Erythroblast (primary cell): ENCODE results near the gene RADIL.

Source experiments
- DNase-seq, 2 experiments: peaks; one replicate each; lab custom pipeline; 2025; lab: John Stamatoyannopoulos, UW
- GATA1 ChIP-seq: IDR thresholded peaks from 2 replicates; pipeline ENCODE4 v1.6.1; 2011; ENCODE audit warnings: low read depth, mild to moderate bottlenecking, control low read depth, low read length, moderate library complexity
- POLR2A ChIP-seq: IDR thresholded peaks from 2 replicates; pipeline ENCODE4 v1.6.1; 2011; ENCODE audit warnings: mild to moderate bottlenecking, low read length

The RADIL gene

DNA sequence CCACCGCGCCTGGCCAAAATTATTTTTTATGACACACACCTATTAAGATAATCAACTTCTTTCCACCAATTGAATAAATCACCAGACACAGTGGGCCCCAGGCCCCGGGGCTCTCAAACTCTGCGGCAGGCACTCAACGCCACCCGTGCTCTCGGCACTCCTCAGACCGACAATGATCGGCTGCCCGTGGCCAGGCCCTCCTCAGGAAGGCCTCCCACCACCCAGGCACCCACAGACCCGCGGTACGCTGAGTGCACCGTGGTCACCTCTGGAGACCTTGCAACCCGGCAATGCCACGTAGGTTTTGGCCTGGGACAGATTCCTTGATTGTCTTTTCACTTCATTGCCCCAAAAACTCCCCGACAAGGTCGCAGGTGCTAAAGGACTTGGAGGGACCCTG, 6.9 kb downstream of the RADIL start:
- DNase-seq: no peak
- TF ChIP-seq POLR2A: no peak
- TF ChIP-seq GATA1: no peak

DNA sequence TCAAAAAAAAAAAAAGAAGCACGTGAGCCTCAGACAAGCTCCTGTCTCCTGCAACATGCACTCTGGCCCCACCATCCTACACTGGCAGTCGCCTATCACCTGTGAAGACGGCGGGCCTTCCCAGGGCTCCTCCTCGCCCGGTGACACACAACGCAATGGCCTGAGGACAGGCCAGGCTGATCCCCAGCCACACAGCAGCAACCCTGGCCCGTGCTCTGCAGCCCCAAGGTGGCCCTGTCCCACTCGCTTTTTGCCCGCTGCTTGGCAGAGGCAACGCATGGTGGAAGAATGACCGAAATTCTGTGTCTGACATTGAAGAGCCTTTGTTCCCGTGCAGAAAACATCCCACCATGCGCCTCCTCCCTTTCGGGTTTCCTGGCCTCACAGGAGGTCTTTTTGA, 8.1 kb downstream of the RADIL start:
- no peak for TF ChIP-seq POLR2A
- no peak for TF ChIP-seq GATA1
- no peak for DNase-seq

DNA sequence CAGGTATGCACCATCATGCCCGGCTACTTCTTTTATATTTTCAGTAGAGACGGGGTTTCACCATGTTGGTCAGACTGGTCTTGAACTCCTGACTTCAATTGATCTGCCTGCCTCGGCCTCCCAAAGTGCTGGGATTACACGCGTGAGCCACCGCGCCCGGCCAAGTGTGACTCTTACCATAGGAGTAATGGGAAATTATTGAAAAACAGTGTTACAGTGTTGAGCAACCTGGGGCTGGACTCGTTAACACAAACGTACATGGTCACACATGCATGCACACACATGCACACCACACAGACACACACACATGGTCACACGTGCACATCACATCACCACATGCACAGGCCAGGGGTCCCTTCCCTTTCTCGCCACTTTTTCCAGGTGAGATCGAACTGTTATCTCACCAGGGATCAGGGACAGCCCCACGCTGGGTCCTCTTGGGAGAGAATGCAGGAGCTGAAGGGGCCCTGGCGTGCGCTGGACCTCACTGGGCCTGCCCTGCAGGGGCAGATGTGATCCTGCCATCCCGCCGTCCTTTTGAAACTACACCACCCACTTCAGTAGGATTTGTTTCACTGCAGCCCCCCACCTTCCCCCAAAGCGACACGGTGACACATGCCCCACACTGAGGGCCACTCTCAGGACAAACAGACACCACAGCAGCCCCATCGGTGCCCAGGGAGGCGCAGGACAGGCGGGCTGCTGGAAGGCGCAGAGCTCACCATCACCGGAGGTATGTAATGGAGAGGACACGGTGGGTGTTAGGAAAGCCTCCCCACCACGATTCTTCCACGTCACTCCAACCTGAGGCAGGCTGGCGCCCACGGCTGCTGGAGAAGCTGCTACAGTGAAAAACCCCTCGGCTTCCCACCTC, 10.2 kb downstream of the RADIL start:
- TF ChIP-seq GATA1 (no peak), POLR2A (no peak)
- no peak for DNase-seq

DNA sequence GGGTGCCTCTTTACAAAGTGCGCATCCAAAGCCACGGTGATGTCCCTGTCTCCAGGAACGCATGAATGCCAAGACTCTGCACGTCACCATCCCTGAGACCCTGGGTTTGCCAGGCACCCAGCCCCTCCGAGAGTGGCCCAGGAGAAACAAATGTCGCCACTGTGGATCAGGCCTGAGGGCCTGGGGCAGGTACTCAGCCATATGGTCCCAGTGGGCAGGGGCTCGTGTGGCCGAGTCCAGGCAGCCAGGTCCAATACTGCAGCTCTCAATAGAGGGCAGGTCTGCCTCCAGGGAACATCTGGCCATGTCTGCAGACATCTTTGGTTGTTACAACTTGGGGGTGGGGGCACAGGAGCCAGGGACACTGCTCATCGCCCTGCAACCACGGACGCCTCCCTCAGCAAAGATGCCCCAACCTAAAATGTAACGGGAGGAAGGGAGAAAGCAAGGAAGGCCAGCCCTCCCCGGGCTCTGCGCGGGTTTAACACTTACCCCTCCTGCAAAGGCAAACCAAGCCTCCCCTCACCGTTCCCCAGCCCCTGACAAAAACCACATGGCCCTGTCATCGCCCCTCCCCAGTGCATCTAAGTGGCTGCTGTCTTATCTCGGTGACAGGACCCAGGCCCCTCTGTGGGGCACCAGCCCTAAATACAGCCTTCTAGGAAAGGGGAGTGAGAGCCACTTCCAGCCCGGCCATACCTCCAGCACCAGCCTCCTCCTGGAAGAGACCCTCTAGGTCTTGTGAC, 11.4 kb downstream of the RADIL start:
- DNase-seq: no peak
- TF ChIP-seq POLR2A: no peak
- TF ChIP-seq GATA1: no peak

GRCh38 chr7:4871056-4871680, 12.3 kb downstream of the RADIL start:
- no peak for DNase-seq
- TF ChIP-seq POLR2A: no peak
- TF ChIP-seq GATA1: no peak

DNA sequence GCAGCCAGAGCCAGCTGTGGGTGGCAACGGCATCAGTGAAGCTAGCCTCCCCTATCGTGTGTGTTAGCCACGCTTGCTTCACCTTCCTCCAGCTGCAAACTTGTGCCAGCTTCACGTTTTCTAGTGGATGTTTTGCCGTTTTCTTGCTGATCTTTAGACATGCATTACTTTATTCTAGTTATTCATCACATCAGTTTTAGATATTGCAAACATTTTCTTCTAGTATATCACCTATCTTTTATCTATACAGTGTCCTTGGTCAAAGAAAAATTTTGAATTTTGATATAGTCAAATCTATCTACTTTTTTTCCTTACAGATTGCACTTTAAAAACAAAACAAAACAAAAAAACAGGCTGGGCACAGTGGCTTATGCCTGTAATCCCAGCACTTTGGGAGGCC, 15.0 kb downstream of the RADIL start:
- TF ChIP-seq POLR2A: no peak
- TF ChIP-seq GATA1: no peak
- no peak for DNase-seq

DNA sequence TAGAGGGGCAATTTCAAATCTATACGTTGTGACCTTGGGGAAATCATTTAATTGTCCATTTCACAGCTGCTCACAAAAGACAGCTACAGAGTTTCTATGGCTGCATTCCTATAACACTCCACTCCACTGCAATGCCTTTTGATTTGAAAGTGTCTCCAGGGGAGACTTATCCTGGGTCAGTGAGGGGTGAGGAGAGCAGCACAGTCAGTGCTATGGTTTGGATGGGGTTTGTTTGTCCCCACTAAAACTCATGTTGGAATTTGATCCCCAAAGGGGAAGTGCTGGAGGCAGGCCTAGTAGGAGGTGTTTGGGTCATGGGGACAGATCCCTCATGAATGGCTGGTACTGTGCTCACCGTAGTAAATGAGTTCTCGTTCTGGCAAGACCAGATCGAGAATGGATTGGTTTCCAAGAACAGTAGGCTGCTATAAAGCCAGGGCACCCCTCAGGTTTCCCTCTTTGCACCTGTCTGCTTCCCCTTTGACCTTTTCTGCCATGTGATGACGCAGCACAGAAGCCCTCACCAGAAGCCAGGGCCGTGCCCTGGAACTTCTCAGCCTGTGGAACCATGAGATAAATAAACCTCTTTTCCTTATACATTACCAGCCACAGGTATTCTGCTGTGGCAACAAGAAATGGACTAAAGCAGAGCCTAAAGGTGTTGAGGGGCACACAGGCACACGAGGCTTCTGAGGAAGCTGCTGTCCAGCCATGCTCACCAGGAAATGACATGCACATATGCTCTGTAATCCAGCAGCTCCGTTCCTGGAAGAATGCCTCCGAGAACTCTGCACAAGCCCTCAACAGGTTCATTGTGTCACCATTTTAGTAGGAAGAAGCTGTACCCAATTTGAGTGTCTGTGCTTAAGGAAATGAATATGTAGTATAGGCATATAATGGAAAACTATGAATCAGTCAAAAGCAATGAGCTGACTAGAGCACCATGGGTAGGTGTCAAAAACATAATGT, 16.7 kb downstream of the RADIL start:
- no peak for DNase-seq
- TF ChIP-seq POLR2A: no peak
- TF ChIP-seq GATA1: no peak

DNA sequence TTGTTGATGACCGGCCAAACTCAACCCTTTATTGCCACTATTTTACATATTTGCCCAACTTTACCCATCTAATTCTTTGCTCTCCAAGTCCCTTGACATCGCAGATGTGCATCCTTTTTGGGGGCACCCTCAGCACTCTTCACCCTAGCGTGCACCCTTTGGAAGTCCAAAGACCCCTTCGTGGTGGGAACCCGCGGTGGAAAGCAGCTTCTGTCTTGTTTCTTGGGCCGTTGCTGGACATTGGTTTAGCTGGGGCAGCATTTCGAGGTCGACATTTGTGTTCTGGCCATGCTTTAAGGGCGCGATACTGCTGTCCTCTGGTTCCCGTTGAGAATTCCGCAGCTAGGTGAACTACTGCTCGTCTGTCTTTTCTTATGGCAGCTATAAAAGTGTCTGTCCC, 21.4 kb downstream of the RADIL start:
- no peak for DNase-seq
- TF ChIP-seq GATA1 (no peak), POLR2A (no peak)

GRCh38 chr7:4861673-4862072, 21.8 kb downstream of the RADIL start, which contains the start of gene PAPOLB:
Gene PAPOLB (minus strand): TSS chr7:4862030. CDS start chr7:4861810, 220 bp downstream.
- no peak for DNase-seq
- TF ChIP-seq GATA1 (no peak), POLR2A (no peak)

DNA sequence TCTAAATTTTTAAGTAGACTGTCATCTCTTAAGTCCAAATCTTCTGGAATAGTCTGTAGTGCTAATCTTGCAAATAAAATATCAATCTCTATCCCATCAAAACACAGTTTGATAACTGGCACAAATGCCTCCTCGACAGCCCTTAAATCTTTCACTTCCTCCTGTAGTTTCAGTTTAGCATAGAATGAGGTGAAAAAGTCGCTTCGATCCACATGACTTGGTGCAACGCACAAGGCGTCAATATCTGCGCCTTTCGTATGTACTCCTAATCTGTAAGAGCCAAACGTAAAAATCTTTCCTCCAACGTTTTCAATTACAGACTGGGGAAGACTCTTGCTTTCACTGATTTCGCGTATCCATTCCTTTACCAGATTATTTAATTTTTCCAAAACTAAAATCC, 22.3 kb downstream of the RADIL start:
- TF ChIP-seq GATA1 (no peak), POLR2A (no peak)
- DNase-seq: no peak

DNA sequence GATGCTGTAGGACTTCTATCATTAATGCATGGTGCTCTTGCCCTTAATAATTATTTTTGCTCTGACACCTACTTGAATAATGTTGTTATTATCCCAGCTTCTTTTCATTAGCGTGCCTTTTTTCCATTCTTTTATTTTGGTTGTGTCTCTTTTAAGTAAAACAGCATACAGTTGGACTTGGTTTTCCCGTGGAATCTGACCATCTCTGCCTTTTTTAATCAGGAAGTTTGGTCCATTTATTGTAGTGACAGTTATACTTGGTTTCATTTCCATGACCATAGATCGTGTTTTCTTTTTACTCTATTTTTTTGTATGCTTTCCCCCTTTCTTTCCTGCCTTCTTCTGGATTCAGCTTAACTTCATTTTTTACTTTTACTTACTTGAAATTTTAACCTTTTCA, 26.3 kb downstream of the RADIL start:
- no peak for TF ChIP-seq GATA1
- no peak for TF ChIP-seq POLR2A
- DNase-seq: no peak

DNA sequence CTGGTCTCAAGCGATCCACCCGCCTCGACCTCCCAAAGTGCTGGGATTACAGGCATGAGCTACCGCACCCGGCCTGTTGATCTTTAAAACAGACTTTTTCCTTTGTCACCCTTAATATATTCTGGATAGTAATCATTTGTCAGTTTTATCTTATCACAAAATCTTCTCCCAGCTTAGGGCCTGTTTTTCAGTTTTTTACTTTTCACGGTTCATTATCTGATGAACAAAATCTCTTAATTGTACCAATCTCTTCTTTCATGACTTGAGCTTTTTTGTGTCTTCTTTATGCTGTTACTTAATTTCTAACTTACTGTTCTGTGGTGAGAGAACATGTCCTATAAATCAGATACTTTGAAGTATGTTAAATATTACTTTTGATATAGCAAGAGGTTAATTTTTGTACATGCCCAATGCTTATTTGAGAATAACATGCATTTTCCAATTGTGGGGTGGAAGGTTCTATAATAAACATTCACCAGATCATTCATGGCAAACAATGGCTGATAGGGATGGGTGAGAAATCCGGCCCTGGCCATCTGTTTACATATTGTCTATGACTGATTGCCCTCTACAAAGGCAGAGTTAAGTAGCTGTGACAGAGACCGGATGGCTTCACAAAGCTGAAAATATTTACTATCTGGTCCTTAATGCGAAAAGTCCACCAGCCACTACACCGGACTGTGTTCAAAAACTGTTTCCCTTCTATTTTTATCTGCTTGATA, 27.0 kb downstream of the RADIL start:
- no peak for TF ChIP-seq POLR2A
- no peak for TF ChIP-seq GATA1
- no peak for DNase-seq

- DNase-seq: no peak
- TF ChIP-seq POLR2A: no peak
Observed at GRCh38 chr7:4854916-4855315, 28.6 kb downstream of the RADIL start.
